A549 (cell line): ENCODE measurements around the gene SEC63. TPM values are rescaled to one million over a fixed set of nuclear protein-coding genes. Genes with fewer than 3 reads are reported as not detected.

Experiments used
- ATAC-seq, 2 experiments: fragments of 200-7000 bp in 1 of 2; fragments of >200 bp in 1 of 2; cut with Nextera tagmentation in 1 of 2; cut with Tn5 transposase in 1 of 2; 3 replicates each; pipeline versions ENCODE4 v1.8.0 to v1.9.1; 2018 to 2020; ENCODE audit warnings: mild to moderate bottlenecking in 1 of 2, moderate library complexity in 1 of 2
- CTCF ChIA-PET: fragments of 300-600 bp; sonication (Branson Sonifier 250); formaldehyde crosslinking; extraction: SDS; loops from one replicate; lab custom pipeline; 2021; ENCODE audit warnings: antibody characterized with exemption, inconsistent platforms; lab: Yijun Ruan, JAX
- POLR2A ChIA-PET: fragments of 350-600 bp; formaldehyde crosslinking; extraction: SDS; loops from one replicate; lab custom pipeline; 2021; ENCODE audit warnings: antibody characterized with exemption, inconsistent platforms; lab: Yijun Ruan, JAX
- DNase-seq, 2 experiments: peaks; one replicate each; pipeline versions ENCODE4 v3.0.0 to v3.0.0-alpha.2; 2011 to 2016; ENCODE audit warnings: low read depth in 1 of 2, low spot score in 1 of 2
- FAIRE-seq: peaks from 2 replicates; lab custom pipeline; 2011; peaks lifted over from hg19 to GRCh38; lab: Jason Lieb, UNC
- H3K27ac ChIP-seq, 2 experiments: fragments of >200 bp; sonication (Bioruptor Twin); formaldehyde crosslinking; 3 replicates each; pipeline ENCODE4 v1.5.1; 2016 to 2017
- H3K4me1 ChIP-seq: fragments of >200 bp; sonication (Bioruptor Twin); formaldehyde crosslinking; 3 replicates; pipeline ENCODE4 v1.6.1; 2016
- H3K4me2 ChIP-seq: fragments of >200 bp; sonication (Bioruptor Twin); formaldehyde crosslinking; 3 replicates; pipeline ENCODE4 v1.6.1; 2016
- H3K4me3 ChIP-seq: fragments of >200 bp; sonication (Bioruptor Twin); formaldehyde crosslinking; 3 replicates; pipeline ENCODE4 v1.5.1; 2016
- H3K9me3 ChIP-seq: fragments of >200 bp; sonication (Bioruptor Twin); formaldehyde crosslinking; 3 replicates; pipeline ENCODE4 v1.6.1; 2016
- BCL3 ChIP-seq: fragments of >200 bp; sonication (Bioruptor Twin); formaldehyde crosslinking; IDR thresholded peaks from 3 replicates; pipeline ENCODE4 v1.6.1; 2016
- BHLHE40 ChIP-seq: IDR thresholded peaks from 2 replicates; pipeline ENCODE4 v1.6.1; 2012; ENCODE audit warnings: low read depth, low read length, inconsistent platforms
- CHD4 ChIP-seq: fragments of 200-600 bp; sonication (generic); IDR thresholded peaks from 2 replicates; pipeline ENCODE4 v1.6.1; 2016; ENCODE audit warnings: antibody characterized with exemption, mild to moderate bottlenecking, borderline replicate concordance
- CTCF ChIP-seq: fragments of >200 bp; sonication (Bioruptor Twin); formaldehyde crosslinking; IDR thresholded peaks from 3 replicates; pipeline ENCODE4 v1.5.1; 2016
- E2F6 ChIP-seq: IDR thresholded peaks from 2 replicates; pipeline ENCODE4 v1.6.1; 2012; ENCODE audit warnings: low read depth, borderline replicate concordance
- EHMT2 ChIP-seq: fragments of 200-600 bp; sonication (generic); IDR thresholded peaks from 2 replicates; pipeline ENCODE4 v1.6.1; 2016; ENCODE audit warnings: antibody characterized with exemption, low read depth, mild to moderate bottlenecking, moderate library complexity
- EP300 ChIP-seq, 2 experiments: fragments of >200 bp; sonication (Bioruptor Twin); formaldehyde crosslinking; IDR thresholded peaks; 2 replicates in 1 of 2; 3 replicates in 1 of 2; pipeline ENCODE4 v1.6.1; 2016 to 2017
- ESRRA ChIP-seq: fragments of 150-350 bp; IDR thresholded peaks from 2 replicates; pipeline ENCODE4 v1.6.1; 2014; ENCODE audit warnings: mild to moderate bottlenecking, low read length, borderline replicate concordance
- FOXS1 ChIP-seq: fragments of 250-450 bp; sonication (Bioruptor Pico); IDR thresholded peaks from 2 replicates; pipeline ENCODE4 v1.5.0; 2020; ENCODE audit warnings: mild to moderate bottlenecking, moderate library complexity
- GATA3 ChIP-seq: IDR thresholded peaks from 2 replicates; pipeline ENCODE4 v1.6.1; 2012; ENCODE audit warnings: borderline replicate concordance
- HEYL ChIP-seq: fragments of 250-450 bp; sonication (Bioruptor Pico); IDR thresholded peaks from 2 replicates; pipeline ENCODE4 v1.8.0; 2021; ENCODE audit warnings: mild to moderate bottlenecking, moderate library complexity
- HOXB13 ChIP-seq: fragments of 250-450 bp; sonication (Bioruptor Pico); IDR thresholded peaks from 2 replicates; pipeline ENCODE4 v1.5.0; 2020; ENCODE audit warnings: low read depth, mild to moderate bottlenecking, moderate library complexity
- KDM1A ChIP-seq: fragments of 200-600 bp; sonication (generic); IDR thresholded peaks from 2 replicates; pipeline ENCODE4 v1.6.1; 2016; ENCODE audit warnings: low read depth, mild to moderate bottlenecking
- MAFK ChIP-seq: fragments of 450-650 bp; IDR thresholded peaks from 2 replicates; pipeline ENCODE4 v1.6.1; 2014; ENCODE audit not compliant: partially characterized antibody
- MAZ ChIP-seq: fragments of 150-350 bp; IDR thresholded peaks from 2 replicates; pipeline ENCODE4 v1.6.1; 2014; ENCODE audit warnings: antibody characterized with exemption, low read depth, low read length, borderline replicate concordance
- NR3C1 ChIP-seq: fragments of >200 bp; sonication (Bioruptor Twin); formaldehyde crosslinking; IDR thresholded peaks from 3 replicates; pipeline ENCODE4 v1.6.1; 2017
- PBX3 ChIP-seq: IDR thresholded peaks from 2 replicates; pipeline ENCODE4 v1.6.1; 2012
- PHF8 ChIP-seq: fragments of 200-600 bp; sonication (generic); IDR thresholded peaks from 2 replicates; pipeline ENCODE4 v1.6.1; 2016; ENCODE audit warnings: low read depth, mild to moderate bottlenecking, antibody characterized with exemption, moderate library complexity, borderline replicate concordance
- RAD21 ChIP-seq, 2 experiments: fragments of >200 bp in 1 of 2; sonication (Bioruptor Twin) in 1 of 2; formaldehyde crosslinking in 1 of 2; IDR thresholded peaks in 1 of 2; conservative IDR thresholded peaks in 1 of 2; 2 replicates in 1 of 2; 3 replicates in 1 of 2; pipeline ENCODE4 v1.6.1; 2012 to 2018; ENCODE audit warnings: inconsistent platforms in 1 of 2
- REST ChIP-seq: fragments of 200-600 bp; sonication (generic); IDR thresholded peaks from 2 replicates; pipeline ENCODE4 v1.6.1; 2016; ENCODE audit warnings: antibody characterized with exemption, mild to moderate bottlenecking, moderate library complexity
- RNF2 ChIP-seq: fragments of 200-600 bp; sonication (generic); IDR thresholded peaks from 2 replicates; pipeline ENCODE4 v1.6.1; 2016; ENCODE audit warnings: low read depth, mild to moderate bottlenecking, antibody characterized with exemption, moderate library complexity, borderline replicate concordance
- SREBF2 ChIP-seq: fragments of 450-650 bp; IDR thresholded peaks from 2 replicates; pipeline ENCODE4 v1.6.1; 2014; ENCODE audit warnings: mild to moderate bottlenecking, moderate library complexity
- TFCP2L1 ChIP-seq: fragments of 250-450 bp; sonication (Bioruptor Pico); IDR thresholded peaks from 2 replicates; pipeline ENCODE4 v1.5.0; 2021; ENCODE audit warnings: mild to moderate bottlenecking
- TP53 ChIP-seq: fragments of 250-450 bp; sonication (Bioruptor Pico); IDR thresholded peaks from 2 replicates; pipeline ENCODE4 v1.5.0; 2021; ENCODE audit warnings: mild to moderate bottlenecking, moderate library complexity
- USF2 ChIP-seq: fragments of 450-650 bp; IDR thresholded peaks from 2 replicates; pipeline ENCODE4 v1.6.1; 2014; ENCODE audit warnings: antibody characterized with exemption
- ZSCAN20 ChIP-seq: fragments of 250-450 bp; sonication (Bioruptor Pico); IDR thresholded peaks from 2 replicates; pipeline ENCODE4 v1.8.0; 2022; ENCODE audit warnings: mild to moderate bottlenecking, moderate library complexity
- WGBS: methylation state at CpG from one replicate; pipeline ENCODE4 v1.1.6; 2017; ENCODE audit errors: missing lambda C conversion rate; 5-methylcytosine and 5-hydroxymethylcytosine counted together
- polyA plus RNA-seq, 4 experiments: library from polyadenylated mRNA; depleted of rRNA in 3 of 4; stranded (reverse); fragments of >200 nt; fragmentation: RNase III in 1 of 4; extraction: RNeasy Plus Mini Kit Qiagen cat#74134 plus additional on column Dnase treatment in 1 of 4; gene quantifications; 2 replicates in 3 of 4; 3 replicates in 1 of 4; pipeline ENCODE4 v1.2.3, GENCODE V29; 2011 to 2017
- TF ChIP-seq, protein P1 (sequence below): fragments of 150-350 bp; IDR thresholded peaks from 2 replicates; pipeline ENCODE4 v1.6.1; 2014; ENCODE audit warnings: low read depth, mild to moderate bottlenecking, low read length

Gene SEC63
- polyA plus RNA-seq, 2 of the 4 experiments (the other 2 are of a cell fraction): 23.0 to 69.3 TPM

GRCh38 chr6:107822176-107823046 lies 135.6 kb downstream of the SEC63 start:
- Histone ChIP-seq H3K27ac (no peak overlapping the region), H3K4me2 (0 out of 3 replicates have a peak overlapping the region, but pooled peaks have one; percentile 9), H3K4me1 (no peaks in the 10 kb centered on the region; the same call in 2 of the 3 replicates), H3K9me3 (no peaks in the 10 kb centered on the region), H3K4me3 (no peak overlapping the region)
- POLR2A ChIA-PET: no interaction called here
- CTCF ChIA-PET: no interaction called here
- no peak for ATAC-seq
- WGBS: 61% methylated on average over 9 of the region's 9 CpGs
- no peak for FAIRE-seq
- DNase-seq: no peak
- TF ChIP-seq RAD21 (conservative IDR thresholded peaks at IDR 0.05 in 1 of 2, IDR thresholded peaks at IDR 0.05 in 1 of 2) (no peak), EP300 (IDR thresholded peaks at IDR 0.05) (no peak), MAFK (no peak), TP53 (no peak), TFCP2L1 (no peak), GATA3 (no peak), RNF2 (no peak), HEYL (CRISPR knock-in tag) (no peak), REST (no peak), E2F6 (no peak), MAZ (no peak), SREBF2 (no peak), PHF8 (no peak), USF2 (no peak), EHMT2 (no peak), BCL3 (no peak)
- TF ChIP-seq, protein P1, sequence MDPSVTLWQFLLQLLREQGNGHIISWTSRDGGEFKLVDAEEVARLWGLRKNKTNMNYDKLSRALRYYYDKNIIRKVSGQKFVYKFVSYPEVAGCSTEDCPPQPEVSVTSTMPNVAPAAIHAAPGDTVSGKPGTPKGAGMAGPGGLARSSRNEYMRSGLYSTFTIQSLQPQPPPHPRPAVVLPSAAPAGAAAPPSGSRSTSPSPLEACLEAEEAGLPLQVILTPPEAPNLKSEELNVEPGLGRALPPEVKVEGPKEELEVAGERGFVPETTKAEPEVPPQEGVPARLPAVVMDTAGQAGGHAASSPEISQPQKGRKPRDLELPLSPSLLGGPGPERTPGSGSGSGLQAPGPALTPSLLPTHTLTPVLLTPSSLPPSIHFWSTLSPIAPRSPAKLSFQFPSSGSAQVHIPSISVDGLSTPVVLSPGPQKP: no peak

GRCh38 chr6:107821591-107821990 lies 136.4 kb downstream of the SEC63 start:
- DNase-seq (no peak), ATAC-seq (no peak), FAIRE-seq (no peak)
- Histone ChIP-seq H3K4me3 (no peak overlapping the region), H3K4me2 (no peak overlapping the region), H3K9me3 (no peaks in the 10 kb centered on the region), H3K4me1 (no peaks in the 10 kb centered on the region; the same call in 2 of the 3 replicates), H3K27ac (no peak overlapping the region)
- ChIA-PET CTCF (no interaction called here), POLR2A (no interaction called here)
- 67% methylated on average over 4 of the region's 5 CpGs for WGBS
- TF ChIP-seq CHD4 (no peak), FOXS1 (CRISPR knock-in tag) (no peak), NR3C1 (no peak), HEYL (CRISPR knock-in tag) (no peak), ESRRA (no peak), CTCF (no peak), HOXB13 (CRISPR knock-in tag) (no peak), BHLHE40 (no peak), ZSCAN20 (CRISPR knock-in tag) (no peak), PBX3 (no peak), KDM1A (no peak)
